ENCODE measurements around the gene GPR55.

GPR55 gene

GRCh38 chr2:230934231-230935129 lies 9.4 kb upstream of the GPR55 start:
- no peak for DNase-seq

GRCh38 chr2:230933521-230934180 lies 8.6 kb upstream of the GPR55 start:
- no peak for DNase-seq

- no peak for DNase-seq
These were observed 7.8 kb upstream of the GPR55 start for GRCh38 chr2:230932556-230933511.

- no peak for DNase-seq
These were observed 6.7 kb upstream of the GPR55 start for GRCh38 chr2:230931556-230932231.

GRCh38 chr2:230930928-230931555 lies 6.0 kb upstream of the GPR55 start:
- no peak for DNase-seq

GRCh38 chr2:230930149-230930780 lies 5.2 kb upstream of the GPR55 start:
- no peak for DNase-seq

- DNase-seq: no peak
These were observed 4.5 kb upstream of the GPR55 start for GRCh38 chr2:230929381-230930148.

- DNase-seq: no peak
These were observed 3.8 kb upstream of the GPR55 start for GRCh38 chr2:230928701-230929380.

- no peak for DNase-seq
These were observed 2.8 kb upstream of the GPR55 start for GRCh38 chr2:230927711-230928341.

GRCh38 chr2:230925879-230926765 lies 1.1 kb upstream of the GPR55 start:
- DNase-seq: no peak

GRCh38 chr2:230925443-230925878 lies 419 bp upstream of the GPR55 start:
- DNase-seq: no peak

GRCh38 chr2:230924092-230924469 lies 961 bp downstream of the GPR55 start:
- no peak for DNase-seq

- DNase-seq: no peak
These were observed 1.9 kb downstream of the GPR55 start for GRCh38 chr2:230922951-230923717.

GRCh38 chr2:230921806-230922595 lies 3.0 kb downstream of the GPR55 start:
- no peak for DNase-seq

- DNase-seq: no peak
These were observed 4.9 kb downstream of the GPR55 start for GRCh38 chr2:230920167-230920566.

- DNase-seq: no peak
These were observed 5.4 kb downstream of the GPR55 start for GRCh38 chr2:230919681-230920080.

- DNase-seq: no peak
These were observed 5.8 kb downstream of the GPR55 start for GRCh38 chr2:230919240-230919639.

All from SIG-M5 (cell line).